ENCODE measurements around the gene GOLIM4. TPM values are rescaled to one million over a fixed set of nuclear protein-coding genes. Genes with fewer than 3 reads are reported as not detected.

GOLIM4 gene
- total and polyA plus RNA-seq, 11 donors, result 31.5 to 106 (median 65.5) TPM

GRCh38 chr3:168054447-168054846 is 41.3 kb downstream of the GOLIM4 start:
- Histone ChIP-seq H3K4me3 (no peak overlapping the region), H3K9me3 (peaks cover 0 to 5% (median 0%) of the 10 kb centered on the region in 12 donors), H3K27me3 (no peaks in the 10 kb centered on the region), H3K27ac (no peak overlapping the region), H3K36me3 (no peaks in the 10 kb centered on the region), H3K4me1 (peaks cover 0 to 61% (median 16%) of the 10 kb centered on the region in 12 donors)
- no peak for TF ChIP-seq CTCF (IDR thresholded peaks at IDR 0.05)
- TF ChIP-seq POLR2A (IDR thresholded peaks at IDR 0.05), result no peak
- 84 to 89% (median 86%) methylated on average over 5 of the region's 5 CpGs for WGBS, 4 donors
- ATAC-seq, result no peak
- intact Hi-C loops (cut with DNase I), result loop anchor here in 3 of 10 donors (5.0 kb wide), 1 partner anchor 38 kb away; no protein-coding TSS in a partner anchor
- DNase-seq, result no peak

- WGBS, 4 donors, result 27 to 52% (median 39%) methylated on average over 2 of the region's 2 CpGs
- DNase-seq (no peak), ATAC-seq (no peak)
- Histone ChIP-seq H3K9me3 (peaks cover 0 to 5% (median 0%) of the 10 kb centered on the region in 12 donors), H3K27ac (peak overlapping the region in 6 of 12 donors; percentile 76 to 86 (median 80)), H3K4me3 (peak overlapping the region in 7 of 12 donors; percentile 36 to 44 (median 40)), H3K36me3 (no peaks in the 10 kb centered on the region), H3K27me3 (no peaks in the 10 kb centered on the region), H3K4me1 (peaks cover 0 to 61% (median 27%) of the 10 kb centered on the region in 12 donors)
- intact Hi-C loops (cut with DNase I), result loop anchor here in 4 of 10 donors (2.0 to 5.0 kb wide), 2 partner anchors 39 to 42 kb away; partner anchors contain the start of gene GOLIM4 (in 1 of the 4)
- TF ChIP-seq CTCF (IDR thresholded peaks at IDR 0.05) (peak in 6 of 12 donors; percentile 17 to 45 (median 29)), POLR2A (IDR thresholded peaks at IDR 0.05) (no peak)
Measured at GRCh38 chr3:168053115-168053514, 42.6 kb downstream of the GOLIM4 start.

GRCh38 chr3:168052515-168052914 is 43.2 kb downstream of the GOLIM4 start:
- intact Hi-C loops (cut with DNase I), result loop anchor here in 4 of 10 donors (2.0 to 5.0 kb wide), 2 partner anchors 40 to 42 kb away; partner anchors contain the start of gene GOLIM4 (in 1 of the 4)
- peak overlapping the region in 9 of 12 donors; percentile 53 to 86 (median 79) for H3K27ac ChIP-seq
- no peak for ATAC-seq

More at GRCh38 chr3:168052515-168052914, 43.2 kb downstream of the GOLIM4 start:
- TF ChIP-seq CTCF (IDR thresholded peaks at IDR 0.05) (no peak), POLR2A (IDR thresholded peaks at IDR 0.05) (no peak)
- Histone ChIP-seq H3K36me3 (no peaks in the 10 kb centered on the region), H3K27me3 (no peaks in the 10 kb centered on the region), H3K4me3 (peak overlapping the region in 8 of 12 donors; percentile 1 to 44 (median 40)), H3K9me3 (peaks cover 0 to 5% (median 0%) of the 10 kb centered on the region in 12 donors), H3K4me1 (peaks cover 0 to 59% (median 28%) of the 10 kb centered on the region in 12 donors)
- WGBS, 4 donors, result 45 to 58% (median 51%) methylated on average over 2 of the region's 2 CpGs
- DNase-seq, result no peak
